Measurements from ENCODE around the gene TARBP2.

DNA sequence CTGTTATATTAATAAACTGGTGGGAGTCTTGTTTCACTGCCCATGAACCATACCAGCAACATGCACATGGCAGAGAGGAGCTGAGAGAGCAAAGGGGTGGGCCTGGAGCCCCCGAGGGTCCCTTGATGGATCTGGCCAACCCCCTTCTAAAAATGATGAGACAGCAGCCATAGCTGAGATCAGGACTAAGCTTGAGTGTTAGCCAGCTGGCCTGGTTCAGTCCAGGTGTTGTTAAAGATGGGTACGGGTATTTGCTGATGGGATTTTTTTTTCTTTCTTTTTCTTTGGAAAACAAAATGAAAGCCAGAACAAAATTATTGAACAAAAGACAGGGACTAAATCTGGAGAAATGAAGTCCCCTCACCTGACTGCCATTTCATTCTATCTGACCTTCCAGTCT is 33.2 kb upstream of the TARBP2 start:
- TF ChIP-seq, protein P1, sequence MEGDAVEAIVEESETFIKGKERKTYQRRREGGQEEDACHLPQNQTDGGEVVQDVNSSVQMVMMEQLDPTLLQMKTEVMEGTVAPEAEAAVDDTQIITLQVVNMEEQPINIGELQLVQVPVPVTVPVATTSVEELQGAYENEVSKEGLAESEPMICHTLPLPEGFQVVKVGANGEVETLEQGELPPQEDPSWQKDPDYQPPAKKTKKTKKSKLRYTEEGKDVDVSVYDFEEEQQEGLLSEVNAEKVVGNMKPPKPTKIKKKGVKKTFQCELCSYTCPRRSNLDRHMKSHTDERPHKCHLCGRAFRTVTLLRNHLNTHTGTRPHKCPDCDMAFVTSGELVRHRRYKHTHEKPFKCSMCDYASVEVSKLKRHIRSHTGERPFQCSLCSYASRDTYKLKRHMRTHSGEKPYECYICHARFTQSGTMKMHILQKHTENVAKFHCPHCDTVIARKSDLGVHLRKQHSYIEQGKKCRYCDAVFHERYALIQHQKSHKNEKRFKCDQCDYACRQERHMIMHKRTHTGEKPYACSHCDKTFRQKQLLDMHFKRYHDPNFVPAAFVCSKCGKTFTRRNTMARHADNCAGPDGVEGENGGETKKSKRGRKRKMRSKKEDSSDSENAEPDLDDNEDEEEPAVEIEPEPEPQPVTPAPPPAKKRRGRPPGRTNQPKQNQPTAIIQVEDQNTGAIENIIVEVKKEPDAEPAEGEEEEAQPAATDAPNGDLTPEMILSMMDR (IDR thresholded peaks at IDR 0.05) = no peak
- no peak for TF ChIP-seq EZH2phosphoT487 (IDR thresholded peaks at IDR 0.05)
